GM12801 (cell line): Measurements from ENCODE around the gene BTN1A1.

Experiments
- CTCF ChIP-seq: IDR thresholded peaks from one replicate; pipeline ENCODE4 v1.5.1; 2011; ENCODE audit warnings: control low read depth; ENCODE audit not compliant: insufficient read length; ENCODE audit errors: extremely low read depth

Gene BTN1A1

GRCh38 chr6:26472549-26473290, 27.4 kb upstream of the BTN1A1 start:
- no peak for TF ChIP-seq CTCF

- no peak for TF ChIP-seq CTCF
These were observed 26.7 kb upstream of the BTN1A1 start for GRCh38 chr6:26473429-26473757.

GRCh38 chr6:26473758-26474438, 26.2 kb upstream of the BTN1A1 start:
- TF ChIP-seq CTCF = no peak

GRCh38 chr6:26474439-26474881, 25.6 kb upstream of the BTN1A1 start:
- TF ChIP-seq CTCF = no peak

- TF ChIP-seq CTCF = no peak
These were observed 24.0 kb upstream of the BTN1A1 start for GRCh38 chr6:26475823-26476729.

- TF ChIP-seq CTCF = no peak
These were observed 23.2 kb upstream of the BTN1A1 start for GRCh38 chr6:26476896-26477295.

- TF ChIP-seq CTCF = no peak
These were observed 22.7 kb upstream of the BTN1A1 start for GRCh38 chr6:26477426-26477825.
